Measurements from ENCODE around the gene WDR47.
"Not testable (repeated sequence)": the region's sequence is repeated elsewhere in the genome, so short reads cannot be mapped to it uniquely, and the experiment has no call there.

WDR47 gene

GRCh38 chr1:109050228-109050995 lies 8.5 kb upstream of the WDR47 start:
- DNase-seq = no peak

GRCh38 chr1:109048335-109048734 lies 6.4 kb upstream of the WDR47 start:
- DNase-seq = no peak

GRCh38 chr1:109047339-109047738 lies 5.4 kb upstream of the WDR47 start:
- no peak for DNase-seq

GRCh38 chr1:109046671-109047070 lies 4.8 kb upstream of the WDR47 start:
- peak; percentile 2 for DNase-seq

- no peak for DNase-seq
Measured at GRCh38 chr1:109045595-109045994, 3.7 kb upstream of the WDR47 start.

GRCh38 chr1:109040989-109041620 lies 797 bp downstream of the WDR47 start:
- DNase-seq = no peak

- DNase-seq = no peak
Measured at GRCh38 chr1:109040627-109040988, 1.3 kb downstream of the WDR47 start.

GRCh38 chr1:109034382-109034781 lies 7.5 kb downstream of the WDR47 start:
- no peak for DNase-seq

GRCh38 chr1:109029493-109029892 lies 12.4 kb downstream of the WDR47 start:
- not testable (repeated sequence) for DNase-seq

GRCh38 chr1:109027841-109028240 lies 14.1 kb downstream of the WDR47 start:
- DNase-seq = no peak

- DNase-seq = no peak
Measured at GRCh38 chr1:109025694-109026093, 16.2 kb downstream of the WDR47 start.

- DNase-seq = no peak
Measured at GRCh38 chr1:109024646-109025045, 17.3 kb downstream of the WDR47 start.

GRCh38 chr1:109020693-109021257 lies 21.1 kb downstream of the WDR47 start:
- no peak for DNase-seq

- not testable (repeated sequence) for DNase-seq
Measured at GRCh38 chr1:109017719-109018118, 24.2 kb downstream of the WDR47 start.

- no peak for DNase-seq
Measured at GRCh38 chr1:109017134-109017533, 24.8 kb downstream of the WDR47 start.

- no peak for DNase-seq
Measured at GRCh38 chr1:109011335-109011734, 30.6 kb downstream of the WDR47 start.

- DNase-seq = not testable (repeated sequence)
Measured at GRCh38 chr1:108996622-108997021, 45.3 kb downstream of the WDR47 start.

- peak; percentile 37 for DNase-seq
Measured at GRCh38 chr1:108983114-108983513, 58.8 kb downstream of the WDR47 start.

GRCh38 chr1:108976658-108977057 lies 65.2 kb downstream of the WDR47 start:
- no peak for DNase-seq

- DNase-seq = no peak
Measured at GRCh38 chr1:108972951-108973350, 69.0 kb downstream of the WDR47 start.

- DNase-seq = no peak
Measured at GRCh38 chr1:108969346-108969745, 72.6 kb downstream of the WDR47 start.

GRCh38 chr1:108963052-108963686 lies 78.7 kb downstream of the WDR47 start, which contains the start of gene CLCC1:
CLCC1 (minus strand) TSS chr1:108963484; CDS start chr1:108950437, 13,047 bp downstream.
- DNase-seq = peak; percentile 94

GRCh38 chr1:108962681-108963051 lies 79.2 kb downstream of the WDR47 start:
- peak; percentile 7 for DNase-seq

Data from NCI-H510A (cell line).